GM21526 (cell line): ENCODE results near the gene CACNA1F.

Experiments
- ATAC-seq: cut with Tn5 transposase; IDR thresholded peaks from one replicate; pipeline ENCODE4 v1.9.1; 2021; ENCODE audit warnings: moderate library complexity; ENCODE audit not compliant: unreplicated experiment, low FRiP score

The CACNA1F gene

GRCh38 chrX:49257846-49258748, 25.0 kb upstream of the CACNA1F start:
- ATAC-seq, result no peak

DNA sequence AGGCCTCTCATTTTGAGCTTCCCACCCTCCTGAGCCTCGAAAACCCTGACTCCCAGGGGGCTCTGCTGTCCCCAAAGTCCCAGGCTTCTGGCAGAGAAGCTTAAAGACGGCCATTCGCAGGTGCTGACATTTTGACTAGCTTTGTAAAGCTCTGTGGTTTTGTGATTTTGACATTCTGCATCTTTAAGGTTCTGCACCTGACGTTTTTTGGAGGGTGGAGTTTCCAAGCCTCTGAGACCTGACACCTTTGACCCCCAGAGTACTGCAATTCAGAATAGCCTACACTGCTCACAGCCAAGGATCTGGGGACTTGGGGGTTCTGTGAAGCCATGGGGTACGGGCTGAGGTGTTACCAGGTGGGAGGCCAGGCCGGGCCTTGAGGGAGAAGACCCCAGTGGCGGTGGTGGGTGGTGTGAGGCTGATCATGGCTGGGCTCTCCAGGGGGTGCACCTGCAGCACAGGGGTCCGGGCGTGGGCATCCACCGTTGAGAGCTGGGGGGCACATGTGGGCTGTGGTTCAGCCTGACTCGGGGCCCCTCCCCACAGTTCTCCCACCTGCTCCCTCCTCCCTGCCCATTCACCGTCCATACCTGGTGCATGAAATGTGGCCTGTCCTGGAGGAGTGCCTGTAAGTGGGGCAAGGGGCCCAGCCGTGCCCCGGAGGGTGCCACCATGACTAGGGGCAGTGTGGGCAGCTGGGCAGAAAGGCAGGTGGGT, 24.1 kb upstream of the CACNA1F start:
- no peak for ATAC-seq

GRCh38 chrX:49256268-49256995, 23.3 kb upstream of the CACNA1F start:
- ATAC-seq, result no peak

DNA sequence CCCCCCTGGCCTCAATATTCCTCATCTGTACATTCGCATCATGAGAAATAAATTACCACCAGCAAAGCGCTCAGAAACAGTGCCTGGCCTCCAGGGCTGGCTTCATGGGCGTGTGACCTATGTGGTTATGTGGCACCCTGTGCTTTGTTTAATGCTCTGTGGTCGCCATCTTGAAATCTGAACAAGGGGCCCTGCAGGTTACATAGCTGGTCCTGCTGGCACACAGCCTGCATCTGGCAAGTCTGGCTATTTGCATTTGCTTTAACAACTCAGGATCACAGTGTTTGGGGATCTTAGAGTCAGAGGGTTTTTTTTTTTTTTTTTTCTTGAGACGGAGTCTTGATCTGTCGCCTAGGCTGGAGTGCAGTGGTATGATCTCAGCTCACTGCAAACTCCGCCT, 21.5 kb upstream of the CACNA1F start:
- ATAC-seq, result no peak

GRCh38 chrX:49251325-49251724, 18.2 kb upstream of the CACNA1F start:
- ATAC-seq, result no peak

GRCh38 chrX:49250578-49250977, 17.4 kb upstream of the CACNA1F start:
- ATAC-seq, result no peak

- ATAC-seq, result no peak
Measured at GRCh38 chrX:49250066-49250465, 16.9 kb upstream of the CACNA1F start.

DNA sequence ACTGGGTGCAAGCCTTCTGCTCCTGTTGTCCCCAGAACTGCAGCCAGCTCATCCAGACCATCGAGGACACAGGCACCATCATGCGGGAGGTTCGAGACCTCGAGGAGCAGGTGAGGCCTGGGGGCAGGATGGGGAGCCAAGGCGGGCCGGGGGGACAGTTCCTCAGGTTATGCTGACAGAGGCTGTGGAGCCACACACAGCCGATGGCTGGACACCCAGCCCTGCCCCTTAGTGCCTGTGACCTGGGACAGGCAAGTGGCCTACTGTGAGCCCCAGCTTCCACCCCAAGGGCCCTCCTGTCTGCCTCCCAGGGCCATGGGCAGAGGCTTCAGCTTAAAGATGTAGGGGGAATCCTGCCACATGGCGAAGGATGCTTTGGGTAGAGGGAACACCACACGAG, 16.5 kb upstream of the CACNA1F start:
- no peak for ATAC-seq

DNA sequence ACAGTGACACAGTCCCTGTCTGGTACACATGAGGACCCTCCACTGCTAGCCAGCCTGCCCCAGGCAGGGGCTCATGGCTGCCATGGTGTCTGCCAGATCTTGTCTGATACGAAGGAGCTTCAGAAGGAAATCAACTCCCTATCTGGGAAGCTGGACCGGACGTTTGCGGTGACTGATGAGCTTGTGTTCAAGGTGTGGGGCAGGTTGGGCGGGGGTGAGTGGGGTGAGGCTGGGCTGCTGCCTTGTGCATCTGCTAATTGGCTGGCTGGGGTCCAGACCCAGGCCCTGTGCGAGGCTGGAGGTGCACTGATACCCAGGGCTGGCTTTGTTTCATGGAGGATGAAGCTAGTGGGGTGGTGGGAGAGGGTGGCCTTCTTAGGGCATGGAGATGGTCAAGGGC, 15.9 kb upstream of the CACNA1F start:
- ATAC-seq, result no peak

- ATAC-seq, result no peak
Measured at GRCh38 chrX:49247916-49248811, 15.0 kb upstream of the CACNA1F start.

DNA sequence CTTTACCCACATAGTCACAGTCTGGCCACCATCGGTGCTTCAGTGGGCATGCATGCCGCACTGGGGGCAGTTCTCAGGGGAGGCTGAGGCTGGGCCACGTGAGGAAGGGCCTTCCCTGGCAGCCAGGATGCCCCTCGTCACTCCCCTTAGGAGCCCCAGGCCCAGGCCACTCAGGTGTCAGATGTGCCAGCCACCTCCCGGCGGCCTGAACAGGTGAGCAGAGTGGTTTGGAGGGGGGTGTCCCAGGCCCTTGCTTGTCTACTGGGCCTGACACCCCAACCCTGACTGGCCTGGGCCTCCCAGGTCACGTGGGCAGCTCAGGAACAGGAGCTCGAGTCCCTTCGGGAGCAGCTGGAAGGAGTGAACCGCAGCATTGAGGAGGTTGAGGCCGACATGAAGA, 14.2 kb upstream of the CACNA1F start:
- ATAC-seq, result no peak

GRCh38 chrX:49246541-49246940, 13.4 kb upstream of the CACNA1F start:
- ATAC-seq, result no peak

DNA sequence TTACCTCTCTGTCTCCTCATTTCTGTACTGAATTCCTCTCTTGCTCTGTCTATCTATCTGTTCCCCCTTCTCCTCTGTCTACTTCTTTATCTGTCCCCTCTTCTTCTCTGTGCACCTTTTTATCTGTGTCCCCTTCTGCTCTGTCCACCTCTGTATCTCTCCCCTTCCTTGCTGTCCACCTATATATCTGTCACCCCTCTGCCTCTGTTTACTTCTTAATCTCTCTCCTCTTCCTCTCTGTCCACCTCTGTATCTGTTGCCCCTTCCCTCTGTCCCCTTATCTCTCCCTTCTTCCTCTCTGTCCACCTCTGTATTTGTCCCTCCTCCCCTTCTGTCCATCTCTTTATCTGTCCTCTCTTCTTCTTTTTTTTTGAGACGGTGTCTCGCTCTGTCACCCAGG, 11.1 kb upstream of the CACNA1F start:
- ATAC-seq, result no peak

GRCh38 chrX:49243166-49243565, 10.0 kb upstream of the CACNA1F start:
- no peak for ATAC-seq

DNA sequence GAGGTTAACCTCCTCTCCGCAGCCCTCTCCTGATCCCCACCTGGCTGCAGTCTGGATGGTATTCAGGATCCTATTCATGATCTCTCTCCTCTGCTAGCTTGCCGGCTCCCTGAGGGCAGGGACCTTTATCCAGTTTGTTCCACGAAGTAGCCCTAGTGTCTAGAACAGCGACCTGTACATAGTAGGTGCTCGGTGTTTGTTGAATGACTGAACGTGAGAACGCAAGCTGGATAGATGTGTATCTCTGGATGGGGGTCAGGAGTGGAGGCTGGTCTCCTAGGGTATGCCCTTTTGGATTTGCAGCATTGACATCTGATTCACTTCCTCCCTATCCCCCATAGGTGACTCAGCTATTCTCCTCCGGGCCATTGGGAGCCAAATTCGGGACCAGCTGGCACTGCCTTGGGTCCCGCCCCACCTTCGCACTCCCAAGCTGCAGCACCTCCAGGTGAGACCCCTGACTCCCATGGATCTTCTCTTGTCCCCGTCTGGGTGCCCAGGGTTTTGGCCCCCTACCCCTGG, 9.5 kb upstream of the CACNA1F start:
- ATAC-seq, result no peak

DNA sequence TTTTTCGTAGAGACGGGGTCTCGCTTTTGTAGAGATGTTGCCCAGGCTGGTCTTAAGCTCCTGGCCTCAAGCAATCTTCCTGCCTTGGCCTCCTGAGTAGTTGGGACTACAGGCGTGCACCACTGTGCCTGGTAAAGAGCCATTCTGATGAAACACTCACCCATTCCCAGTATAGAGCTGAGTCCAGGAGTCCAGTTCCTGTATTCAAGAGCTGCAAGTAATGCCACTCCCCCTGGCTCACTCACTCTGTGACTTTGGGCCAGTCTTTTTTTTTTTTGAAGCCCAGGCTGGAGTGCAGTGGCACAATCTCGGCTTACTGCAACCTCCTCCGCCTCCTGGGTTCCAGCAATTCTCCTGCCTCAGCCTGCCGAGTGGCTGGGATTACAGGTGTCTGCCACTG, 5.6 kb upstream of the CACNA1F start:
- ATAC-seq, result no peak

GRCh38 chrX:49237060-49237459, 3.9 kb upstream of the CACNA1F start:
- ATAC-seq, result no peak

DNA sequence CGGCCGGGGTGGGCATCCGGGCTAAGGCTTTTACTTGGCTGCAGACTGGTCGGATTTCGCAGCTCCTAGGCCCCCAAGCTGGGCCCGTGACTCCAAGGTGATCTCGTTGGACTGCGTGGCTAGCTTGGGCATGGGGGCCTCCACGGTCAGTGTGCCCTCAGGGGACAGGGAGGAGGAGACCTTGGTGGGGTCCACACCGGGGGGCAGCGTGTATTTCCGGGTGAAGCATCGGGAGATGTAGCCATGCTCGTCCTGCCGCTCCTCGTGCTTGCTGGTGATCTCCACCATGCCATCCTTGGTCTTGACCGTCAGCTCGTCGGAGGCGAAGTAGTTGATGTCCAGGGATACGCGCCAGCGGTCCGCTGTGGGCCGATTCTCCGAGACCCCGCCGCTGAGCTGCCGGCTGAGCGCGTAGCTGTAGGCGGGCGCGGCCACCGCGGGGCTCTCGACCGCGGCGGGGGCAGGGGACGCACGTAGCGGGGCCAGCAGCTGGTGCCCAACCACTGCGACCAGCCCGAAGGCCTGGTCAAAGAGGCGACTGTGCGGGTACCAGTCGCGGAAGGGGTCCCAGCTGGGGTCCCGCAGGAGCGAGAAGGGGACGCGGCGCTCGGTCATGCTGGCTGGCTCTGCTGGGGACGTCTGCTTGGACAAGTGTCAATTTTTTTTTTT, 881 bp upstream of the CACNA1F start:
- ATAC-seq, result no peak

GRCh38 chrX:49232525-49232924, 615 bp downstream of the CACNA1F start:
- no peak for ATAC-seq
